ENCODE results near the gene EXO1.

Gene EXO1

DNA sequence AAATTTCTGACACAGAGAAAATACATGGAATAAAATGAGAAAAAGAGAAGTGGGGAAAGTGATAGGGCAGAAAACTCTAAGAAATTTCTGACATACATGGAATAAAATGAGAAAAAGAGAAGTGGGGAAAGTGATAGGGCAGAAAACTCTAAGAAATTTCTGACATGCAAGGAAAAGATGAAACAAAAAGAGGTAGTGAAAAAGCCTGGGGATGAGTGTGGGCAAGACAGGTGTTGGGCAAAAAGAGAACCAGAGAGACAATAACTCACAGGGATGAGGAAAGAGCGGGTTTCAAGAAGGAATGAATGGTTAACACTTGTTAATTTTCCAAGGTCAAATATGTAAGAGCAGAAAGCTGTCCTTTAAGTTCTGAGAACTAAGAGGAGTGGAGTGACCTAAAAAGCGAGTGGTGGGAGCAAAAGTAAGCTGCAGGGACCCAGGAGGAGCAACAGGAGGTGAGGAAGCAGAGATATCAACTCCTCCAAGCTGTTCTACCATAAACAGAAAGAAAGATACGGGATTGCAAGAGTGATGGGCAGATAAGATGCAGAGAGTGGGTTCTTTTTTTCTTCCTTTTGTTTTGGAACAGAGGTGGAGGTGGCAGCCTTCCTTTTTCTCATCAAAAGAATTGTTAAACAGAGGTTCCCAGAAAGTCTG lies 29.9 kb upstream of the EXO1 start:
- Histone ChIP-seq H3K9me2 (replicated peaks; ENCODE audit: insufficient read depth, low read length) (no peaks in the 10 kb centered on the region), H3K4me2 (ENCODE audit: low read depth, low read length, poor library complexity, severe bottlenecking) (no peak overlapping the region), H3K27me3 (ENCODE audit: low read length) (no peaks in the 10 kb centered on the region), H3K4me3 (ENCODE audit: insufficient read depth, low read length, poor library complexity, severe bottlenecking) (no peak overlapping the region), H3K79me2 (ENCODE audit: insufficient read depth, low read length) (no peaks in the 10 kb centered on the region), H3K36me3 (ENCODE audit: low read length) (no peaks in the 10 kb centered on the region), H3K9ac (ENCODE audit: low read length) (no peak overlapping the region), H3F3A (ENCODE audit: insufficient read depth) (no peaks in the 10 kb centered on the region), H2AFZ (ENCODE audit: low read depth, low read length, severe bottlenecking) (no peak overlapping the region), H3K9me3 (ENCODE audit: insufficient read depth, low read length) (no peaks in the 10 kb centered on the region), H3K27ac (ENCODE audit: low read depth, low read length) (no peak overlapping the region), H4K20me1 (ENCODE audit: low read depth, low read length) (no peaks in the 10 kb centered on the region)
- TF ChIP-seq, protein P1, sequence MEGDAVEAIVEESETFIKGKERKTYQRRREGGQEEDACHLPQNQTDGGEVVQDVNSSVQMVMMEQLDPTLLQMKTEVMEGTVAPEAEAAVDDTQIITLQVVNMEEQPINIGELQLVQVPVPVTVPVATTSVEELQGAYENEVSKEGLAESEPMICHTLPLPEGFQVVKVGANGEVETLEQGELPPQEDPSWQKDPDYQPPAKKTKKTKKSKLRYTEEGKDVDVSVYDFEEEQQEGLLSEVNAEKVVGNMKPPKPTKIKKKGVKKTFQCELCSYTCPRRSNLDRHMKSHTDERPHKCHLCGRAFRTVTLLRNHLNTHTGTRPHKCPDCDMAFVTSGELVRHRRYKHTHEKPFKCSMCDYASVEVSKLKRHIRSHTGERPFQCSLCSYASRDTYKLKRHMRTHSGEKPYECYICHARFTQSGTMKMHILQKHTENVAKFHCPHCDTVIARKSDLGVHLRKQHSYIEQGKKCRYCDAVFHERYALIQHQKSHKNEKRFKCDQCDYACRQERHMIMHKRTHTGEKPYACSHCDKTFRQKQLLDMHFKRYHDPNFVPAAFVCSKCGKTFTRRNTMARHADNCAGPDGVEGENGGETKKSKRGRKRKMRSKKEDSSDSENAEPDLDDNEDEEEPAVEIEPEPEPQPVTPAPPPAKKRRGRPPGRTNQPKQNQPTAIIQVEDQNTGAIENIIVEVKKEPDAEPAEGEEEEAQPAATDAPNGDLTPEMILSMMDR (IDR thresholded peaks at IDR 0.05; ENCODE audit: insufficient read depth, low read length, poor library complexity, severe bottlenecking): no peak
- TF ChIP-seq EZH2phosphoT487 (conservative IDR thresholded peaks at IDR 0.05; ENCODE audit: low read length): no peak

DNA sequence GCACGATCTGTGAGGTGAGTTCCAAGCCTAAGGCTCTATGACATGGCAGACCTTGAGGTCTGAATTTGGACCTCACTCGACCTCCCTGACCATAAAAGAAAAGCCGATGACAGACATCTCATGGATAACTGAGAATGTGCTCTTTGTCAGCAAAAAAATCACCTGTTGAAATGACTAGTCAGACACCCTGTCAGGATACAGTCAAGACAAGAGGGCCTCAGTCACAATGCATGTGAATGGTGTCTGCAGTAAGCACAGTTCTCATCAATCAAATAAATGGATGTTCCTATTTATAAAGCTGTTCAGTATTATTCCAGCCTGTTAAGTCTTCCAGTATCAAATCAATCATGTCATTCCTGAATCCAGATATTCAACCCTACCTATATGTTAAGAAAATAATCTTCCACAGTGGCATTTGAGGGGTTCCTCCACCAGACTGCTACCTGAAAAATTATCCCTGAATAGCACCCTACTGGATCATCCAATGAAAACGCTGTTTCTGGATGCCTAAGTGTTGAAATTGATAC lies 28.6 kb upstream of the EXO1 start:
- H3K27ac ChIP-seq (ENCODE audit: low read depth, low read length): no peak overlapping the region
- H3K36me3 ChIP-seq (ENCODE audit: low read length): no peaks in the 10 kb centered on the region
- H2AFZ ChIP-seq (ENCODE audit: low read depth, low read length, severe bottlenecking): no peak overlapping the region
- H3K79me2 ChIP-seq (ENCODE audit: insufficient read depth, low read length): no peaks in the 10 kb centered on the region
- no peaks in the 10 kb centered on the region for H3K9me3 ChIP-seq (ENCODE audit: insufficient read depth, low read length)
- no peak overlapping the region for H3K4me3 ChIP-seq (ENCODE audit: insufficient read depth, low read length, poor library complexity, severe bottlenecking)
- no peak overlapping the region for H3K4me2 ChIP-seq (ENCODE audit: low read depth, low read length, poor library complexity, severe bottlenecking)
- H3F3A ChIP-seq (ENCODE audit: insufficient read depth): no peaks in the 10 kb centered on the region
- TF ChIP-seq, protein P1 (IDR thresholded peaks at IDR 0.05; ENCODE audit: insufficient read depth, low read length, poor library complexity, severe bottlenecking): no peak
- TF ChIP-seq EZH2phosphoT487 (conservative IDR thresholded peaks at IDR 0.05; ENCODE audit: low read length): no peak
- no peaks in the 10 kb centered on the region for H3K9me2 ChIP-seq (replicated peaks; ENCODE audit: insufficient read depth, low read length)
- H3K9ac ChIP-seq (ENCODE audit: low read length): no peak overlapping the region
- H4K20me1 ChIP-seq (ENCODE audit: low read depth, low read length): no peaks in the 10 kb centered on the region
- no peaks in the 10 kb centered on the region for H3K27me3 ChIP-seq (ENCODE audit: low read length)

DNA sequence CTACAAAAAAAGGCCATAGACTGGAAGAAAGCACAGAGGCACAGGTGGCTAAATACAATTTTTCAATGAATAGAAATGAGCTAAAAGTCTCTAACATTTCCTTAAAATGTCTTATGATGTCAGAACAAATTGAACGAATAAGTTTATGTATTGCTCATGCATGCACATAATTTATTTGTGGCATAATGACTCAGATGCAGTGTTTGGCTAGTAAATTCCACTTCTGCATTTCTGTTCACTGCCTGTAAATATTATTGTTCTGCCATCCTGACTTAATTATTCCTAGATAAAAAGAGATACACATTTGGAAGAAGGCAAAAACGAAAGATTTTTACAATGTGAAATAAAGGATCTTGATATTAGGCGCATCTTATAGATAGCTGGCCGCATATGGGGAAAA lies 26.6 kb upstream of the EXO1 start:
- H4K20me1 ChIP-seq (ENCODE audit: low read depth, low read length): no peaks in the 10 kb centered on the region
- H3F3A ChIP-seq (ENCODE audit: insufficient read depth): no peaks in the 10 kb centered on the region
- no peak overlapping the region for H3K27ac ChIP-seq (ENCODE audit: low read depth, low read length)
- H3K36me3 ChIP-seq (ENCODE audit: low read length): no peaks in the 10 kb centered on the region
- H3K4me3 ChIP-seq (ENCODE audit: insufficient read depth, low read length, poor library complexity, severe bottlenecking): no peak overlapping the region
- H3K4me2 ChIP-seq (ENCODE audit: low read depth, low read length, poor library complexity, severe bottlenecking): no peak overlapping the region
- no peaks in the 10 kb centered on the region for H3K27me3 ChIP-seq (ENCODE audit: low read length)
- H3K79me2 ChIP-seq (ENCODE audit: insufficient read depth, low read length): no peaks in the 10 kb centered on the region
- no peak overlapping the region for H3K9ac ChIP-seq (ENCODE audit: low read length)
- no peak for TF ChIP-seq EZH2phosphoT487 (conservative IDR thresholded peaks at IDR 0.05; ENCODE audit: low read length)
- TF ChIP-seq, protein P1 (IDR thresholded peaks at IDR 0.05; ENCODE audit: insufficient read depth, low read length, poor library complexity, severe bottlenecking): no peak
- no peaks in the 10 kb centered on the region for H3K9me2 ChIP-seq (replicated peaks; ENCODE audit: insufficient read depth, low read length)
- H2AFZ ChIP-seq (ENCODE audit: low read depth, low read length, severe bottlenecking): no peak overlapping the region
- no peaks in the 10 kb centered on the region for H3K9me3 ChIP-seq (ENCODE audit: insufficient read depth, low read length)

Measured in SU-DHL-6 (cell line).